Skin of body (tissue), 1 donor: ENCODE measurements around the gene CBLN1. TPM values are rescaled to one million over a fixed set of nuclear protein-coding genes. Genes with fewer than 3 reads are reported as not detected.

ENCODE experiments used
- total RNA-seq: library from RNA; depleted of rRNA; stranded (reverse); fragments of >200 nt; gene quantifications from one replicate; pipeline ENCODE4 v1.2.3, GENCODE V29; 2014

The CBLN1 gene
- total RNA-seq, 1 donor from 2014 or later, result 0.30 TPM

Other genes with a start within 250 kb of the CBLN1 start
- gene C16orf78, start 92.0 kb upstream of the CBLN1 start, total RNA-seq, result not detected